Measurements from ENCODE around the gene MYO9A. TPM values are rescaled to one million over a fixed set of nuclear protein-coding genes. Genes with fewer than 3 reads are reported as not detected.

MYO9A gene
- total RNA-seq, 1 donor from 2014 or later: 50.6 TPM

DNA sequence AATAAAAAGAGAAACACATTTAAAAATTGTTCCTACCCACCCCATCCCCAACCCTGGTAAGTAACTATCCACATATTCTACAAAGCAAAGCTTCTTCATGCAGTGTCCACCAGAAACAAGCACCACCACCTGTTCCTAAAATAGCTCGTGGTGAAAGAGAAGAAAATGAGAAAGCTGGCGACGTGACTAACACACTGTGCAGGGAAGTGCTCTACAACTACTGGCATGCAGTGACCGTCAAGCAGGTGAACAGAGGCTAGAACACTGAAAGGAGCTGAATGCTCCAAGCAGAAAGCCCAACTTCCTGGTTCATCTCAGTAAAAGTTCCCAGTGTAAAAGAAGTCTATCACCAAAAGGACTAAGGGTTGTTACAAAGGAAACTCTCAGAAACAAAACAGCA is 226.9 kb downstream of the MYO9A start:
- no peak overlapping the region for H3K4me3 Mint-ChIP-seq
- no peaks in the 10 kb centered on the region for H3K27me3 Mint-ChIP-seq
- H3K36me3 Mint-ChIP-seq (ENCODE audit: low read depth): peaks cover 60% of the 10 kb centered on the region
- no peaks in the 10 kb centered on the region for H3K9me3 Mint-ChIP-seq
- CTCF ChIA-PET: no interaction called here
- TF ChIP-seq, protein P1, sequence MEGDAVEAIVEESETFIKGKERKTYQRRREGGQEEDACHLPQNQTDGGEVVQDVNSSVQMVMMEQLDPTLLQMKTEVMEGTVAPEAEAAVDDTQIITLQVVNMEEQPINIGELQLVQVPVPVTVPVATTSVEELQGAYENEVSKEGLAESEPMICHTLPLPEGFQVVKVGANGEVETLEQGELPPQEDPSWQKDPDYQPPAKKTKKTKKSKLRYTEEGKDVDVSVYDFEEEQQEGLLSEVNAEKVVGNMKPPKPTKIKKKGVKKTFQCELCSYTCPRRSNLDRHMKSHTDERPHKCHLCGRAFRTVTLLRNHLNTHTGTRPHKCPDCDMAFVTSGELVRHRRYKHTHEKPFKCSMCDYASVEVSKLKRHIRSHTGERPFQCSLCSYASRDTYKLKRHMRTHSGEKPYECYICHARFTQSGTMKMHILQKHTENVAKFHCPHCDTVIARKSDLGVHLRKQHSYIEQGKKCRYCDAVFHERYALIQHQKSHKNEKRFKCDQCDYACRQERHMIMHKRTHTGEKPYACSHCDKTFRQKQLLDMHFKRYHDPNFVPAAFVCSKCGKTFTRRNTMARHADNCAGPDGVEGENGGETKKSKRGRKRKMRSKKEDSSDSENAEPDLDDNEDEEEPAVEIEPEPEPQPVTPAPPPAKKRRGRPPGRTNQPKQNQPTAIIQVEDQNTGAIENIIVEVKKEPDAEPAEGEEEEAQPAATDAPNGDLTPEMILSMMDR (IDR thresholded peaks at IDR 0.05): no peak
- DNase-seq: no peak
- peaks cover 5% of the 10 kb centered on the region for H3K4me1 Mint-ChIP-seq
- no peak for ATAC-seq (ENCODE audit: low read depth)
- POLR2A ChIA-PET: no interaction called here
- no peak overlapping the region for H3K27ac Mint-ChIP-seq
- intact Hi-C loops (cut with micrococcal nuclease): no loop called here

DNA sequence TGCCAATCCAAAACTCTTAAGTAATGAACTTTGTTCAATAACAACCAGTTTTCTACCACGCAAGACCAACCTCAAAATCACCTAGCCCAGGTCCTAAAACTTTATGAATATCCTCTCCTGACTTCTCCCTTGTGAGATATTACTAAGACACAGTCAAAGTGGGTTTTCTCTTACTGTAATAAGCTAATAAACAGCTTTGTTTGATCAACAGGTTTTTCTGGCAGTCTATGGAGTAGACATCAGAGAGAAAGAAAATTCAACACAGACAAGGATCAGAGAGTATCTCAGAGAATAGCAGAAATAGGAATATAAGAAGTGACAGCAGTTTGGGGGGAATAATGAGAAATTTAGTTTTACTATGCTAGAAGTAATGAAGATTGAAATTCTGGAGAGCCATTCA is 228.0 kb downstream of the MYO9A start:
- Mint-ChIP-seq H3K9me3 (no peaks in the 10 kb centered on the region), H3K4me1 (peaks cover 5% of the 10 kb centered on the region), H3K27ac (no peak overlapping the region), H3K4me3 (no peak overlapping the region), H3K36me3 (ENCODE audit: low read depth) (peaks cover 67% of the 10 kb centered on the region), H3K27me3 (no peaks in the 10 kb centered on the region)
- DNase-seq: no peak
- intact Hi-C loops (cut with micrococcal nuclease): no loop called here
- TF ChIP-seq, protein P1 (IDR thresholded peaks at IDR 0.05): no peak
- POLR2A ChIA-PET: interaction anchor here (0.7 to 1.0 kb wide), 2 partner anchors 22 to 24 kb away, joined by 6 to 8 read pairs; no protein-coding TSS in a partner anchor
- CTCF ChIA-PET: no interaction called here
- ATAC-seq (ENCODE audit: low read depth): no peak

GRCh38 chr15:71889385-71889784 is 228.6 kb downstream of the MYO9A start:
- Mint-ChIP-seq H3K4me3 (no peak overlapping the region), H3K27ac (no peak overlapping the region), H3K36me3 (ENCODE audit: low read depth) (peaks cover 68% of the 10 kb centered on the region), H3K4me1 (peaks cover 5% of the 10 kb centered on the region), H3K27me3 (no peaks in the 10 kb centered on the region), H3K9me3 (no peaks in the 10 kb centered on the region)
- CTCF ChIA-PET: no interaction called here
- intact Hi-C loops (cut with micrococcal nuclease): no loop called here
- ATAC-seq (ENCODE audit: low read depth) (no peak), DNase-seq (no peak)
- TF ChIP-seq, protein P1 (IDR thresholded peaks at IDR 0.05): no peak
- POLR2A ChIA-PET: interaction anchor here (0.7 to 1.0 kb wide), 2 partner anchors 23 to 24 kb away, joined by 6 to 8 read pairs; no protein-coding TSS in a partner anchor

GRCh38 chr15:71888797-71889196 is 229.2 kb downstream of the MYO9A start:
- Mint-ChIP-seq H3K4me1 (peaks cover 5% of the 10 kb centered on the region), H3K36me3 (ENCODE audit: low read depth) (peaks cover 66% of the 10 kb centered on the region), H3K4me3 (no peak overlapping the region), H3K27ac (no peak overlapping the region), H3K27me3 (no peaks in the 10 kb centered on the region), H3K9me3 (no peaks in the 10 kb centered on the region)
- TF ChIP-seq, protein P1 (IDR thresholded peaks at IDR 0.05): no peak
- DNase-seq (no peak), ATAC-seq (ENCODE audit: low read depth) (peak; percentile 34)
- intact Hi-C loops (cut with micrococcal nuclease): no loop called here
- POLR2A ChIA-PET: interaction anchor here (1.0 kb wide), 1 partner anchor 23 kb away, joined by 6 read pairs; no protein-coding TSS in a partner anchor
- CTCF ChIA-PET: no interaction called here

DNA sequence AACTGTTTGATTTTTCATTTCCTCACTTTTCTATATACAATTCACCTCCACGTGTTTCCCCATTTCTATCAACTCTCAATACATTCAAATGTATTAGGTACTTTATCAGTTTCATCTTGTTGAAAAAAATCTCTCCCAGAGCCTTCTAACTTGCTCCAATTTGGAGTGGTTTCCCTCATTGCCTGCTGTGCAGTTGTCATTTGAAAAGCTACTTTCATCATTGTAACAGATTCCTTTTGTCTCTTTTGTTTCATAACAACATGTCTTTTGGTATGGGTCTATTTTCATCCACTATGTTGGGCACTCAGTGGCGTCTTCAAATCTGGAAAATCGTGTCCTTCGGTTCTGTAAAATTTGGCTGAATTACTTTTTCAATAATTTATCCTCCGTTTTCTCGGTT is 232.6 kb downstream of the MYO9A start:
- DNase-seq (no peak), ATAC-seq (ENCODE audit: low read depth) (no peak)
- peaks cover 59% of the 10 kb centered on the region for H3K36me3 Mint-ChIP-seq (ENCODE audit: low read depth)
- H3K4me1 Mint-ChIP-seq: peaks cover 5% of the 10 kb centered on the region
- ChIA-PET POLR2A (no interaction called here), CTCF (no interaction called here)
- no peaks in the 10 kb centered on the region for H3K27me3 Mint-ChIP-seq
- H3K27ac Mint-ChIP-seq: no peak overlapping the region
- intact Hi-C loops (cut with micrococcal nuclease): no loop called here
- TF ChIP-seq, protein P1 (IDR thresholded peaks at IDR 0.05): no peak
- H3K9me3 Mint-ChIP-seq: no peaks in the 10 kb centered on the region
- no peak overlapping the region for H3K4me3 Mint-ChIP-seq
